GM18870 (cell line): ENCODE results near the gene PROCA1.

ENCODE experiments used
- ATAC-seq: cut with Tn5 transposase; IDR thresholded peaks from one replicate; pipeline ENCODE4 v1.9.1; 2021; ENCODE audit warnings: moderate library complexity; ENCODE audit not compliant: unreplicated experiment

PROCA1 gene

GRCh38 chr17:28710861-28711722 lies 596 bp downstream of the PROCA1 start:
- peak; percentile 46 for ATAC-seq

- ATAC-seq, result no peak
These were observed 4.4 kb downstream of the PROCA1 start for GRCh38 chr17:28707339-28707720.

- ATAC-seq, result no peak
These were observed 5.0 kb downstream of the PROCA1 start for GRCh38 chr17:28706471-28707338.

- ATAC-seq, result no peak
These were observed 5.9 kb downstream of the PROCA1 start for GRCh38 chr17:28705728-28706334.

- no peak for ATAC-seq
These were observed 6.5 kb downstream of the PROCA1 start for GRCh38 chr17:28705074-28705659.

- ATAC-seq, result no peak
These were observed 7.3 kb downstream of the PROCA1 start for GRCh38 chr17:28704219-28704858.

- ATAC-seq, result no peak
These were observed 8.0 kb downstream of the PROCA1 start for GRCh38 chr17:28703552-28704218.

- no peak for ATAC-seq
These were observed 8.9 kb downstream of the PROCA1 start for GRCh38 chr17:28702752-28703150.

GRCh38 chr17:28702026-28702751 lies 9.5 kb downstream of the PROCA1 start:
- ATAC-seq, result no peak

- no peak for ATAC-seq
These were observed 10.7 kb downstream of the PROCA1 start for GRCh38 chr17:28700830-28701492.

GRCh38 chr17:28700278-28700677 lies 11.4 kb downstream of the PROCA1 start:
- ATAC-seq, result no peak

- no peak for ATAC-seq
These were observed 13.3 kb downstream of the PROCA1 start for GRCh38 chr17:28698253-28698941.

- ATAC-seq, result no peak
These were observed 17.8 kb downstream of the PROCA1 start for GRCh38 chr17:28693869-28694268.

GRCh38 chr17:28689011-28689410 lies 22.7 kb downstream of the PROCA1 start:
- no peak for ATAC-seq

- ATAC-seq, result no peak
These were observed 23.2 kb downstream of the PROCA1 start for GRCh38 chr17:28688481-28688880.

- no peak for ATAC-seq
These were observed 25.4 kb downstream of the PROCA1 start for GRCh38 chr17:28686296-28686695.

- no peak for ATAC-seq
These were observed 26.3 kb downstream of the PROCA1 start for GRCh38 chr17:28685366-28685765.

GRCh38 chr17:28684963-28685362 lies 26.7 kb downstream of the PROCA1 start:
- ATAC-seq, result no peak
